HG02623 (cell line): ENCODE data around the gene BASP1.

Experiments used
- ATAC-seq: cut with Tn5 transposase; IDR thresholded peaks from one replicate; pipeline ENCODE4 v1.9.1; 2021; ENCODE audit warnings: moderate library complexity; ENCODE audit not compliant: unreplicated experiment

Gene BASP1, protein sequence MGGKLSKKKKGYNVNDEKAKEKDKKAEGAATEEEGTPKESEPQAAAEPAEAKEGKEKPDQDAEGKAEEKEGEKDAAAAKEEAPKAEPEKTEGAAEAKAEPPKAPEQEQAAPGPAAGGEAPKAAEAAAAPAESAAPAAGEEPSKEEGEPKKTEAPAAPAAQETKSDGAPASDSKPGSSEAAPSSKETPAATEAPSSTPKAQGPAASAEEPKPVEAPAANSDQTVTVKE

DNA sequence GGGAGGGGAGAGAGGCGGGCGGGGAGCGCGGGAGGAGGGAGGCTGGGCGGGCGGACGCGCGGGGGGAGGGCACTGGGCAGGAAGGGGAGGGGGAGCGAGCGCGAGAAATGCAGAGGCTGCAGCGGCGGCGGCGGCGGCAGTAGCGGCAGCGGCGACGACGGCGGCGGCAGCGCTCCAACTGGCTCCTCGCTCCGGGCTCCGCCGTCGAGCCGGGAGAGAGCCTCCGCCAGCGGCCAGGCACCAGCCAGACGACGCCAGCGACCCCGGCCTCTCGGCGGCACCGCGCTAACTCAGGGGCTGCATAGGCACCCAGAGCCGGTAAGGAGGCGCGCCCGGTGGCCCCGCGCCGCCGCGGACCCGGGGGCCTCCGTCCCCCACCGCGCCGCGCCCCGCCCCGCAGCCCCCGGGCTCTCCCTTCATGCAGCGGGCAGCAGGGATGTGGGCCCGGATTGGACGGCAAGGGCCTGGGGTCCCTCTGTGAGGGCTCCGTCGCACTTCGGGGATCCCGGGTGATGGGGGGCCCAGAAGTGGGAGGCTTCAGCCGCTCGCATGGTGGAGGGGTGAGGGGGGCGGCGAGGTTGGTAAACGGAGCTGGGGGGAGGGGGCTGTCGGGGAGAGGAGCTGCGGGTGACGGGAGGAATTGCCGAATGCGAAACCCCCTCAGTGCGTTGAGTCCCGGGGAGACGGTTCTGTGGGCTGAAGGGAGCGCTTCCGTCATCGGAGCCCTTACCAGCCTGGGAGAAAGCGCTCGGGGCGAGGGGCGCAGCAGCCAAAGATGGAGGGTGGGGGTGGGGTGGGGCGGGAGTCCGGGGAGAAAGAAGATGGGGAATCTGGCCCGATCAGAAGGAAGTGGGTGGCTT, at the start of gene BASP1:
Gene BASP1, plus strand, starts transcription at position 139 of the 860 bp plus-strand sequence. CDS start 57,586 bp downstream, outside the sequence.
- ATAC-seq: peak; percentile 37

DNA sequence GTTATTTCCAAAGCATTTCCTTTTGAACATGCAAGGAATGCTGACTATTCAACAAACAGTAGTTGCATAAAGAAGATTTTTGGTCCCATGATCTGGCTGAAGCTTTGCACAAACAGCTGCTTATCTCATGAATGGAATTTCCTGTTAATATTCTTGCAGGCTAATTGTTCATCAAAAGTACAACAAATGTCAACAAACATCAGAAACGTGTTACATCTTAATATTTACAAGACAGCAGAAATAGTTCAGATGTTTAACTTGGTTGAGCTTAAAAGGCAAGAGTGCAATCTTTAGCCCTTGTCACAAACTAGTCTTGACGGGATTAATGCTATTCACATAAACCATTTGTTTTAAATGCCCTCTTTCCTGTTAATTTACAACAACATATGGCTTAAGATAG, 47.9 kb upstream of the BASP1 start:
- no peak for ATAC-seq

DNA sequence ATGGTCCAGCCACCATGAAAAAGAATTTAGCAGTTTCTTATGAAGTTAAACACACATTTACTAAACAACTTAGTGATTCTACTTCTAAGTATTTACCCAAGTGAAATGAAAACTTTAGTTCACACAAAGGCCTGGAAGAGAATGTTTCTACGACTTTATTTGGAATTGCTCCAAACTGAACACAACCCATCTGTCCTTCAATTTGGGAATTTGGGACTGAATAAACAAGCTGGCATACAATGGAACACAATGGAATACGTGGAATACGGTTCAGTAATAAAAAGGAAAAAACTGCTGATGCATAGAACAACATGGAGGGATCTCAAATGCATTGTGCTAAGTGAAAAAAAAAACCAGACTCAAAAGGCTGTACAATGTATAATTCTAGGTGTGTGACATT, 44.6 kb upstream of the BASP1 start:
- ATAC-seq: no peak

DNA sequence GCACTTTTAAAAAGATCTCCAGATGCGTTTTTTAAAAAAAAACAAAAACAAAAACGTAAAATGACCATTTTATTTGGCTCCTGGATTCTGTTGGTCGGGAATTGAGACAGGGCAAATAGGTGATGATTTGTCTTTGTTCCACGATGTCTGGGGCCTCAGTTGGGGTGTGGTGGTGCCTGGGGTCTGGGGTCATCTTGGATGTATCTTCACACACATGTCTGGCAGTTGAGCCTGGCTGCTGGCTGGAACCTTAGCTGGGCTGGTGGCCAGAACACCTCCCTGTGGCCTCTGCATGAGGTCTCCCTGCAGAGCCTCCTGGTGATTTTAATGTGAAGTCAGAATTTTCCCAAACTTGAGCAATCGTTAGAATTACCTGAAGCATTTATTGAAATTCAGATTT, 42.5 kb upstream of the BASP1 start:
- ATAC-seq: no peak

DNA sequence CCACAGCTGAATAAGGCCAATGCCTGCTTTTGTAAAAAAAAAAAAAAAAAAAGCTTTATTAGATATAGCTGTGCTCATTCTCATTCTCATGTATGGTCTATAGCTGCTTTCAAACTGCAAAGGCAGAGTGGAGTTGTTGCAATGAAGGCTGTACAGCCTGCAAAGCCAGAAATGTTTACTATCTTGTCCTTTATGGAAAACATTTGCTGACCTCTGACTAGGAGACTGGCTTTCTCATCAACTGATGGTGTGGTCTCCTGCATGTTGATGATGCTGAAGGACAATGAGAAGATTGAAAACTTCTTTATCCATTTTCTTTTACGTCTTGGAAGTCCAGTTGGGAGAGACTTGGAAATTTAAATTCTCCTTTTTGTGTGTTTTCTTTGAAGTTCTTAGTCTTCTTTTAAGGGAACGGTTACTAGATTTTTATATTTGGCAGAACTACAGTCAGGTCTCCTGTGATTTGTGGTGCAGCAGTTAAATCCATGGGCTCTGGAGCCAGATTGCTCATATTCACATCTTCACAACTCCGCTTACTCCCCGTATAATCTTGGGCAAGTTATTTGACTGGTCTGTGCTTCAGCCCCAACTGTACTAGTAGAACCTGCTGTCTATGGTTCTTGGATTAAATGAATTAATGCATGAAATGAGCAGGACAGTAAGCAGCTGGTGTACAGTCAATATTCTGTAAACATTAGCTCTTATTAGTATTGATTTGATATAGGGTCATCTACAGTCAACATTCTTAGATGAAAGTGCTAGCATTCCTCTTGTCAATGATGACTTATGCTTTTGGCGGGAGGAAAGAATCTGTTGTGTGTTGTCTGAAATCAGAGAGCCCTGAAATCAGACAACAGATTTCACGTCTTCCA, 39.7 kb upstream of the BASP1 start:
- no peak for ATAC-seq

DNA sequence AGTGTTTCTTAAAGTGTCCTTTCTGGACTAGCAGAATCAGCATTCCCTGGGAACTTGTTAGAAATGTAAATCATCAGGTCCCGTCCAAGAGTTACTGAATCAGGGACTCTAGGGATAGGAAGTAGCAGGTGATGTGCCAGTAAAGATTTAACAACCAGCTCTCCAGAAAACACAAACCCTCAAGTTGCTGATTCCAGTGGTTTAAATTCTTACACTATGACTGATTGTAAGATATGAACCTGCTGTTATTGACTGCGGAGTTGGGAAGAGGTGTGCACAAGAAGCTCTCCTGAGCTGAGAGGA, 39.1 kb upstream of the BASP1 start:
- no peak for ATAC-seq

DNA sequence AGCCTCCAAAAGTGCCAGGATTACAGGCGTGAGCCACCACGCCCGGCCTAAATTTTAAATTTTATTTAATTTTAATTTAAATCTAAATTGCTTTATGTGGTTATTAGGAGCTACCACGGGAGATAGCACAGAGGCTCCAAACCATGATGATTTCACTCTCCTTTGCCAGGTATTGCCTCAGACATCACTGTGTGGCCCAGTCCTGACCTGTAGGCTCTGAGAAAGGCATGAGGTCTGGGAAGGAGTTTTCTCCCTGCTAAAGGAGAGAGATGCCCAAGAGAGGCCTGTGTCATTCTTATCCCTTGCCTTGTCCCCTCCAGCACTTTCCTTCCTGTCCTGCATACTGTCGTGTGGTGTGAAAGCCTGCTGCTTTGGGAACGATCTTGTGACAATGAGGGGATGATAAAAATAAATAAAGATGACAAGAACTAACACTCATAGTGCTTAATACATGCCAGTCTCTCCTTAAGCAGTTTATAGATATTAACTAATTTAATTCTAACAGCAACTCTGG, 37.0 kb upstream of the BASP1 start:
- no peak for ATAC-seq

DNA sequence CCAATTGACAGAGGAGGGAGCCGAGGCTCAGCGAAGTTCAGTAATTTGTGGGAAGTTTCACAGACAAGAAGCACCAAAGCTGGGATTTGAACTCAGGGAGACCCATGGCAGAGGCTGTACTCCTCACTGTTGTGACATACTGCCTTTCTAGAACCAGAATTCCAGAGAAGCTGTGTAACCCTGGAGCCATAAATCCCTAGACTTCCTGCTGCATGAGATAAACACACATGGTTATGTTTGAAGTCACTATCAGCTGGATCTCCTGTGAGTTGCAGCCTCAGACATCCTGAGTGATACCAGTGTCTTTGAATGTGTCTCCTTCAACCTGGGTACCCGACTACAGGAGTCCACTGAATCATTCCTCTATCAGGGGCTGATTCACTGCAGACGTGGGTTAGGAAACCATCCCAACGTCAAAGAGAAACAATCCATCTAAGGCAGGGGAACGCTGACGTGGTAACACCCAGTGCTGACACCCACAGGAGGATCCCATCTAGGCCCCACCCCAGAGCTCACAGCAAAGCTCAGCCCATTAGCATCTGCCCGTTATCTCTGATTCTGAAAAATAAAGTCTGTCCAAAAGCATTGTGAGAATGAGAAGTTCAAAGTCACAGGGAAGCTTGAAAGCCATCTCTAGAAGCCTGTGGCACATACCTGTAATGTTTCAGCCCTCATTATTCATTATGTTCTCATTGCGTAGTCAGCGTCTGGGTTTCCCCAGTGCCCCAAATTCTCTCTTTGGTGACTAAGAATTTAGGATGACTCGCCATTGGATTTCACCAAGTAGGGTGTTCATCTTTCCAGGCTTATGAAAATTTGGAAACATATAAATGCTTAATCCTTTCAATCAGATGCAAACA, 36.3 kb upstream of the BASP1 start:
- ATAC-seq: no peak

DNA sequence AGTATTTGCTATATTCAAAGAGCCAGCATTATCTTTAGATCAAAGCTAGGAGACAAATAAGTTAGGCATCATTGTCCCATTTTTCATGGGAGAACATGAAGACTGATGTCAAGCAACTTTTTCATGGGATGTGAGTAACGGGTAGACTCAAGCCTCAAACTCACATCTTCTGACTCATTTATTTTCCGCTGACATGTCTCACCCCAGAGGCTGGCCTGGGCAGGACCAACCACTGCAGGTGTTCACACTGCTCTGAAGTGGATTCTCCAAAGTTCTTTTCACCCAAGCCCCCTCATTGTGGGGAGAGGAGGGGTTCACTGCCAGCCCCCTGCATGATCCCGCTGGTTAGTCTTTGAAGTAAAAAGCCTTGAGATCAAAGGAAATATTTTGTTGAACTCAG, 34.9 kb upstream of the BASP1 start:
- ATAC-seq: no peak

DNA sequence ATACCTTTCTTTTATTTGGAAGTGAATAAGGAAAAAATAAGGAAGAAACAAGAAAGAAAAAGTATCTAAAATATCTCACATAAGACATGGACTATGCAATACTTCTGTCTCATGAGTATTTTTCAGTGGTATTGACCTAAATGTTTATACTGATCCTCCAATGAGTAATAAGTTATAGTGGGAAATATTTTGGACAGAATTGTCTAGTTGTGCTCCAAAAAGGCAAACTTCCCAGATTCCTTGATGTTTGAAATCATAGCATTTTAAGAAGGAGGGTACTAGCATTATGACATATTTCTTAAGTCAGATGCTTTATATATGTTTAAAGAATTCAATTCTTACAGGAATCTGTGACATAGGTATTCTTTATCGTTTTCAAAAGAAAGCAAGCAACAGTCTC, 34.5 kb upstream of the BASP1 start:
- no peak for ATAC-seq

DNA sequence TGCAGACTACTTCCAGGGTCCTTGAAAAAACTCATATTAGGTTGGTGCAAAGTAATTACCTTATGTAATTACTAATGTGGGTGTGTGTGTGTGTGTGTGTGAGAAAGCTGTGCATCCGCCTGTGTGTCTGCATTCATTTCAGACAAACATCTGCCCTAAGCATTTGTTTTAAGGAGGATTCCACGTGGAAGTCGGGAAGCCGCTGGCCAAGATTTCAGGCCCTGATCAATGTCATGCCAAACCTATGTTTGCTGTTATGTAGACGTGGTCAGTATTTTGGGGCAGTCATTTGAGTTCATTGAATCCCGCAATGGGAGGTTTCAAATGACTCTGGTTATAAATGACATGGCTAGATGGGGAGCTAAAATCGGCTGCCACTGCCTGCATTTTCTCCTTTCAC, 33.6 kb upstream of the BASP1 start:
- no peak for ATAC-seq

DNA sequence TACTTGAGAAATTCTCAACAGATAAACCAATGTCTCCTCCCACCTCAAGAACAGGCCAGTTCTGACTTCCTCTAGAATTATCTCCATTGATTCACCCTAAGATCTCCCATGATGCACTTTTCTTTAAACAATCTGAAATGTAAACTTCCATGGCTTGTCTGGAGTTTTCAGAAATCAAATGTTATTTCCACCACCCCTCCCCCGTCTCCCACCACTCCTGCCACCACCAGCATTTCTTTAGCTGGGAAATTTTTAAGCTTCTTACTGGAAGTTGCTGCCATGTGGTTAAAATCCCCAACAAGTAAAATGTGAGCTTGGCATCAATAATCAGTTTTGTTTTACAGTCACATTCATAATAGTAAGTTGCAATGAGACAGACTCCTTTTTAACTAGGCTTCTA, 32.8 kb upstream of the BASP1 start:
- ATAC-seq: no peak

DNA sequence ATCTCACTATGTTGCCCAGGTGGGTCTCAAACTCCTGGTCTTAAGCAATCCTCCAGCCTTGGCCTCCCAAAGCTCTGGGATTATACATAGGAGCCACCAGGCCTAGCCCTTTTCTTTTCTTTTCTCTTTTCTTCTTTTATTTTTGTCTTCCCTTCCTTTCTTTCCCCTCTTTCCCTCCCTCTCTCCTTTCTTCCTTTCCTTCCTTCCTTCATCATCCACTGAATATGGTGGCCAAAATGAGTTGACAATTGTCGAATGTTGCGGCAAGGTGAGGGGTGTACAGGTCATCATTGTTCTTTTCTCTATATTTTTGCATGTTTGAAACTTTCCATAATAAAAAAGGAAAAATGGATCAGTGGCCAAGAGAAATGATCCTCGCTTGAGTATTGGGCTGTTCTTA, 32.1 kb upstream of the BASP1 start:
- ATAC-seq: no peak

DNA sequence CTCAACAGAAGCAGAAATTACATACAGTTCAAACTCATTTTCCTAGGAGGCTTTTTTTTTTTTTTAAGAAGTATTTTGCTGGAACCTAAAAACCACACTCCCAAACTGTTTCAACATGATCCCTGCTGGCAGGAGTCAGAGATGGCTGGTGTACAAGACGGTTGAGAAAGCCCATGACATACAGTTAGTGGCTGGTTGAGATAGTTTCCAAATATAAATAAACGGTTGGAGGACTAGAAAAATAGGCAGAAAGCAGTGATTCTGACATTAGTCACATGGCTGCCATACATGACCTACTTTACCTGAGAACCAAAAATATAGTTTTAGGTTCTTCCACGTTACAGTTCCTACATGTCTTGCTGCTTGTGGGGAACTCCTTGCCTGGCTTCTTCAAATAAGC, 31.7 kb upstream of the BASP1 start:
- ATAC-seq: no peak

DNA sequence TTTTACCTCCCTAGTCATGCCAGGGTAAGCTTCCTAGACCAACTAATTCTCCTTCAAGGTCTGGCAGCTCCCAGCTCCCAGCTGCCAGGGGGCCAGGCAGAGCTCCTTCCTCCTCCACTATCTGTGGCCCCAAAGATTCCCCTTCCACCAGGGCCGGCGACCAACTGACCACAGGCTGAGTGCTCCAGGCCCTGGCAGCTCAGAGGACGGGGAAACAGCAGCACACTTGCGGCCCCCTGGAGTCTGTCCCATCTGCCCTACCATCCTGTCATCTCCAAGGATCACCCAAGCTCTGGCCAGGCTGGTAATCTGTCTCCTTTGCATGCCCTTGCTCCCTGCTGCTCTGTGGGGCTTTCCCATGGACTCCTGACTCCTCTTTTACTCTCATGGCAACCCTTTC, 31.2 kb upstream of the BASP1 start:
- no peak for ATAC-seq

DNA sequence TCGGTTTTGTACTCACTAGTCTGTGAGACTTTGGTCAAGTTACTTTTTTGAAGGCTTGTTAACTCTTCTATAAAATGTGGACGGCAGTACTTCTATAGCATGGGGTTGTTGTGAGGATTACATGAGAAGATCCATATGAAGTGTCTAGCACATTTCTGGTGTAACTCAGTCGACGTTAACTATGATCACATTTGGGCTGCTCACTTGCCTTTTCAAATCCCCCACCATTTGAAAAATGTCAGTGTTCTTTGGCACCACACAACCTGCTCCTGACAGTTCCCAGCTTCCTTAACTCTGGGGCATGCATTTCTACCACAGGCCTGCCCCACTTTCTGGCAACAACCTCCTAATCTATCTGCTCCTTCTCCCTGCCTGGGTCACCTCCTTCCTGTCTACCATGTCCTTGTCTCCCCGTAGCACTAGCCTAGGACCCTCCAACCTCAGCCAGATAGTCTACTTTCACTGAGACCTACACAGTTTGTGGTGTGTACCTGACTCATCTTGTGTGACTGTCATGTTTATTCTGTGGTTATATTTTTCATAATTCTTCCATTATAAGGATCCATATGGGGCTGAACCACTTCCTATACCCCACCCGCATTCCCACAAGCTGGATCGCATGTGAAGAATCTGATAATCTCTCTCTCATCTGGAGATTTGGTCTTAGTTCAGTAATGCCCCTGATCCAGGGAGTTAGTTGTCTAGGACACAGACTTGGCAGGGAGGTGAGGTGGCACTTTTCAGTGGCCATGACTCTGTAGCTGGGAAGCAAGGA, 30.2 kb upstream of the BASP1 start:
- no peak for ATAC-seq

DNA sequence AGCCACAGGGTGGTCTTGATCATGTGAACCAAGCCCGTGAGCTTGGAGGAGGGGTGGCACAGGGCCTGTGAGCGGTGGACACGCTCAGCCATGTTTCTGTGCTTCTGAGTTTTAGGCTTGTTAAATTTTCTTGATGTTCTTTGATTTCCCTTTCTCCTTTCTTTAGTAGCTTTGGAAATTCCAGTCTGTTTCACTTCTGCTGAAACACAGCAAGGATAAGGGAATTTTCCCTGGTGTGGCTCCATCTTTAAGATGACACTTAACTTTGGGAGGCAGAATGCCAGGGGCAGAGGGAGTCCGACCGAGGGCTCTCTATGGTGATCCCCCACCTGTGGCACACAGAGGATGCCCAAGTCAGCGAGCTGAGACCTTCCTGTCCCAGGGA, 29.7 kb upstream of the BASP1 start:
- ATAC-seq: no peak

DNA sequence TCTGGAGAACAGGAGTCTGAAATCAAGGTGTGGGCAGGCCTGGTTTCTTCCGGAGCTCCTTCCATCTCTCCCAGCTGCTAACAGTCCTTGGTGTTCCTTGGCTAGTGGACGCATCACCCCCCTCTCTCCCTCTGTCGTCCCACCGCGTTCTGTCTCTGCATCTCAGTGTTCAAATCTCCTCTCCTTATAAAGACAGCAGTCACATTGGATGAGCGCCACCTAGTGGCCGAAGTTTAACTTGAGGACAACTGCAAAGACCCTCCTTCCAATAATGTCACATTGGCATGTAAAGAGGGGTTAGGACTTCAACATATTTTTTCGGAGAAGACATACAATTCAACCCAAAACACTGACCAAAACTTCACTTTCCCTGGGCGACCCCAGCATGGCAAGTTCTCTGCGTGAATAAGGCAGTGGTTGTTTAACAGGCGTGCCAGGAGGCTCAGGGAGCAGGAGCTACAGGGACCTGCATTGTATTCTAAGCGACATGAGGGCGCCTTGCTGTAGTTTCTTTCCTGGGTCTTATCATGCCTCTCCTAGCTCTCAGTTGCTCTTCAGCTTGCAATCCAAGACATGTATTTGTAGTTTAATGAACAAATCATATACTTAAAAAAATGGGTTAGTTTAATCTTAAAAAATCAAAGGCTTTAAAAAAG, 27.9 kb upstream of the BASP1 start:
- peak; percentile 72 for ATAC-seq

DNA sequence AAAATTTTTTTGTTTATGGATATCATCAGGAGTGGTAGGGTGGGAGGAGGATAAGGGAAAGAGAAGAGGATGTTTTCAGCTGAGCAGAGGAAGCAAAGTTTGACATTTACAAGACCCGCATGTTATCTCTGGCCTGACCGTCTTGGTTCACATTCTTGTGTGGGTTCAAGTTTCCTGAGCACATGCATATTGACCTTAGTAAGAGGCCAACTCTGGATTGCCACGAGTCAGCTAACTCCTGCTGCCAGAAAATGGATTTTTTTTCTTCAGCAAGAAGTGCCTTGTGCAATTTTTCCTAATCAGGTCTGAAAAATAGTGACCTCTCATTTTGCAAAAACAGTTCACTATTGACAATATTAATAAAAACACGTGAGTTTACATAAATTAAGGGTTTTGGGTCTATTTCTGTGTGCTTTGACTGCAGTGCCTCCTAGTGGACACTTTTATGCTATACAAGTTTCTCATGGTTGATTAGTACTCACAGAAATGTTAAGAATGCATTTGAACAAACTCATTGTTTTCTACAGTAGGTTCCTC, 27.1 kb upstream of the BASP1 start:
- ATAC-seq: no peak
